C4-2B (cell line): ENCODE results near the gene MMAA.
"Not testable (repeated sequence)": the region's sequence is repeated elsewhere in the genome, so short reads cannot be mapped to it uniquely, and the experiment has no call there.

Experiments
- H3K27ac ChIP-seq: fragments of 450-650 bp; 2 replicates; pipeline ENCODE4 v1.5.1; 2017
- CTCF ChIP-seq: fragments of 450-650 bp; conservative IDR thresholded peaks from 2 replicates; pipeline ENCODE4 v1.5.1; 2017; ENCODE audit warnings: mild to moderate bottlenecking
- ZFX ChIP-seq: fragments of 450-650 bp; IDR thresholded peaks from 2 replicates; pipeline ENCODE4 v1.6.1; 2017

Gene MMAA

GRCh38 chr4:145623831-145624230, 4.6 kb downstream of the MMAA start:
- TF ChIP-seq ZFX (no peak), CTCF (no peak)
- no peak overlapping the region for H3K27ac ChIP-seq

- TF ChIP-seq ZFX (no peak), CTCF (no peak)
- no peak overlapping the region for H3K27ac ChIP-seq
Observed at GRCh38 chr4:145625677-145626622, 6.8 kb downstream of the MMAA start.

- no peak for TF ChIP-seq ZFX
- TF ChIP-seq CTCF = no peak
- H3K27ac ChIP-seq = no peak overlapping the region
Observed at GRCh38 chr4:145626623-145626982, 7.4 kb downstream of the MMAA start.

- TF ChIP-seq ZFX (no peak), CTCF (no peak)
- H3K27ac ChIP-seq = no peak overlapping the region
Observed at GRCh38 chr4:145635117-145635516, 15.9 kb downstream of the MMAA start.

GRCh38 chr4:145635630-145636029, 16.4 kb downstream of the MMAA start:
- H3K27ac ChIP-seq = no peak overlapping the region
- no peak for TF ChIP-seq CTCF
- TF ChIP-seq ZFX = no peak

GRCh38 chr4:145639186-145639698, 20.1 kb downstream of the MMAA start:
- H3K27ac ChIP-seq = no peak overlapping the region
- TF ChIP-seq ZFX = no peak

- not testable (repeated sequence) for H3K27ac ChIP-seq
Observed at GRCh38 chr4:145640236-145640635, 21.1 kb downstream of the MMAA start.

GRCh38 chr4:145643295-145643694, 24.1 kb downstream of the MMAA start:
- no peak for TF ChIP-seq CTCF
- TF ChIP-seq ZFX = no peak
- H3K27ac ChIP-seq = no peak overlapping the region
